ENCODE measurements around the gene PEX5L.

PEX5L gene

DNA sequence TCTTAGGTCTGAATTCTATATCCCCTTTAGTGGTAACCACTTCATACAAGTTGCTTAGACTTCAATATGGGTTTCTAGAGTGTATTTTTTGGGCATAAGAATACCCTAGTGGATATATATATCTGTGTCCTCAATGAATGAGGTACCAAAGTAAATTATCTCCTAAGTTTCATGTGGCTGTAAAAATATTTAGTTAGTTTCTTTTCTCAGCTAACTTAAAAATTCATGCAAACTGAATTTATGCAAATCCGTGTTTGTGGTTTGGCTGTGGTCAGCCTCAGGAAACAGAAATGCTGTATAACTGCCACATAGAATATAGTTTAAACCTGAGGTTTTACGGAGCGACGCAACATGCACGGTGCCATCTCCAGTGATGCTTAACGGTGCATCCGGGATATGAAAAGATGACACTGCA lies 80.3 kb downstream of the PEX5L start:
- Mint-ChIP-seq H3K4me3 (no peak overlapping the region), H3K4me1 (ENCODE audit: low read depth) (peaks cover 25% of the 10 kb centered on the region), H3K27ac (peak overlapping the region; percentile 21), H3K9me3 (no peaks in the 10 kb centered on the region), H3K36me3 (ENCODE audit: low read depth) (peaks cover 4% of the 10 kb centered on the region), H3K27me3 (ENCODE audit: low read depth) (peaks cover 13% of the 10 kb centered on the region)

DNA sequence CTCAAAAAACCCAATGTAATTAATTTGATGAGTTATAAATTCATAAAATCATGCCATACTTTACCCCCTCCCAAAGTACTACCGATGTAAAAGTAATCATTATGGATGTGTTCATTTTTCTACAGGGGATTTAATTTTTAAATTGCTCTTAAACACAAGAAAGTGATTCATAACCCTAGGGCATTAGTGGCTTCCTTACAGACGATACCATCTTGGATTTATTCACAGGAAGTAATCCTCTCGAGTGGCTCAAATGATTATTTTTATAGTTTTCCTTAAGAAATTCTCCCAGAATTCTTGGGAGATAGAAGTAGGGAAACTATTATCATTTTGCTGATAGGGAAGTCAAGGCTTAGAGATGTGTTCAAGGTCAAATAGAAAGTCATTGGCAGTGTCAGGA lies 80.9 kb downstream of the PEX5L start:
- H3K4me1 Mint-ChIP-seq (ENCODE audit: low read depth) = peaks cover 20% of the 10 kb centered on the region
- no peaks in the 10 kb centered on the region for H3K9me3 Mint-ChIP-seq

DNA sequence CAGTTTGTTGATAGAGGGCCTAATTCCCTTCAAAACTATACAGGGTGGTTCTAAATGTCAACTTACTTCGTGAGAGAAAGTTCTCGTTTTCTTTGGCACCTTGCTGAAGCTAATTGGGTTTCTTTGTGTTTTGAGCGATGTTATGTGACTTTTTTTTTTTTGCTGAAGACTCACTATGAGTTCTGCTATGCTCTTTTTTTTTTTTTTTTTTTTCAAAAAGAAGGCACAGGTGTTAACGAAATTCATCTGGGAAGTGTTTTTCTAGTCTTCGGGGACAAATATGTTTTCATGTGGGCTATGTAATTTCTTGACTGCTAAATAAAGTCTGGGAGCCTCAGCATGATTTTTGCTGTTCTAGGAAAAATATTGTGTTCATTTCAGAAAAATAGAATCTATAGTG lies 81.5 kb downstream of the PEX5L start:
- Mint-ChIP-seq H3K4me3 (no peak overlapping the region), H3K9me3 (no peaks in the 10 kb centered on the region), H3K36me3 (ENCODE audit: low read depth) (peaks cover 2% of the 10 kb centered on the region), H3K27ac (no peak overlapping the region), H3K27me3 (ENCODE audit: low read depth) (peaks cover 11% of the 10 kb centered on the region), H3K4me1 (ENCODE audit: low read depth) (peaks cover 20% of the 10 kb centered on the region)

More for the DNA sequence above, 80.9 kb downstream of the PEX5L start:
- H3K36me3 Mint-ChIP-seq (ENCODE audit: low read depth) = peaks cover 2% of the 10 kb centered on the region
- no peak overlapping the region for H3K27ac Mint-ChIP-seq
- H3K27me3 Mint-ChIP-seq (ENCODE audit: low read depth) = peaks cover 11% of the 10 kb centered on the region
- H3K4me3 Mint-ChIP-seq = no peak overlapping the region

DNA sequence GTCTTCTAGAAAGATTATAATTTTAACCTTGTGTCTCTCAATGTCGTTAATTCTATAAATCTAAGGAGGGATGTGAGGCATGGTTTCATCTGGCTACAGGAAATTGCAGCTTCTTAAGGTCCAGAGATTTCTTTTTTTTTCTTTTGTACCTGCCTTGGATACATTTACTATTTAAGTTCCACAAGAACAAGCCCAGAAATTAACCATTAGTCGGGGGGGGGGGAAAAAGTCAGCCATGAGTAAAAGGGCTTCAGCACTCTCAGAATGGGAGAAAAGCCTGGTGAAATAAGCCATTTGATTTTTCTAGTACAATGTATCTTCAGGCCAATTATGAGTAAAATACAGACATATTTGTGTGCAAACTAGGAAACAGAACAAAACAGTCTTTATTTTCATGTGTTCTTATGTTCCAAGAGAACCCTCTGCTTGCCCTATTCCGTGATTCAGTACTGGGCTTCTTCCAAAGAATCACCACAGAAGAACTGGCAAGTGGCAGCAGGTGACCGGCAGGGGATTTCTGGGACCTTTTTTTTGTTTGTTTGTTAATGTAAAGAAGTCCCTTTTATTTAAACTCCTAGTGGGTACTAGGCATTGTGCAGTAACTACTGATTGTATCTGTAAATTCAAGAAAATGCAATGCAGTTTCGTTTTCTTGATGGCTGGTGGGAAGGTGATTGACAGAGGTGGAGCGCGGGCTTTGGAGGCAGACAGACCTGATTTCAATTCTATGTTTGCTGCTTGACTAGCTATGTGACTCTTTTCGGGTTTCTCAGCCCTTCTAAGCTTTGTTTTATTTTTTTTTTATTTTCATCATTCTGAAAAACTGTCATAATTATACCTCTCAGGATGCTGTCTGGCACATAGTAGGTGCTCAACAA lies 82.5 kb downstream of the PEX5L start:
- H3K9me3 Mint-ChIP-seq = no peaks in the 10 kb centered on the region
- peaks cover 2% of the 10 kb centered on the region for H3K36me3 Mint-ChIP-seq (ENCODE audit: low read depth)
- H3K4me1 Mint-ChIP-seq (ENCODE audit: low read depth) = peaks cover 20% of the 10 kb centered on the region
- no peak overlapping the region for H3K27ac Mint-ChIP-seq
- no peak overlapping the region for H3K4me3 Mint-ChIP-seq
- peaks cover 9% of the 10 kb centered on the region for H3K27me3 Mint-ChIP-seq (ENCODE audit: low read depth)

DNA sequence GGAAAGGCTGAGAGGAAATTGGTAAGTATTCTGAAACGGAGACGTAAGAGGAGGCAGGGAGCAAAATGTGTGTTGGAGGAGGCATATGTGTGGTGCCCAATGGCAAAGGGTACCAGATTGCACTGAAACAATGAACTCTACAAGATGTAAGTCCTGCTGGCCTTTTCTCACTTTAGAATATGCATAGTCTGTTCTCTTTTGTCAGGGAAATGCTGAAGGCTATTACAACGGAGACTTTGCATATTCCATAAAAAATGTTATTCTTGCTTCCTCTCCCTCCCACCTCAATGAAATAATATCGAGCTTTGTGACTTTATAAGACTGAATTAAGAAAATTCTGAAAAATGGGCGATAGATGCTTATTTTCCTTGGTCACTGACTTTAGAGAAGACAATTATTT lies 85.9 kb downstream of the PEX5L start:
- H3K36me3 Mint-ChIP-seq (ENCODE audit: low read depth) = peaks cover 2% of the 10 kb centered on the region
- no peak overlapping the region for H3K4me3 Mint-ChIP-seq
- peaks cover 6% of the 10 kb centered on the region for H3K4me1 Mint-ChIP-seq (ENCODE audit: low read depth)
- no peaks in the 10 kb centered on the region for H3K9me3 Mint-ChIP-seq
- H3K27me3 Mint-ChIP-seq (ENCODE audit: low read depth) = peaks cover 8% of the 10 kb centered on the region
- no peak overlapping the region for H3K27ac Mint-ChIP-seq

DNA sequence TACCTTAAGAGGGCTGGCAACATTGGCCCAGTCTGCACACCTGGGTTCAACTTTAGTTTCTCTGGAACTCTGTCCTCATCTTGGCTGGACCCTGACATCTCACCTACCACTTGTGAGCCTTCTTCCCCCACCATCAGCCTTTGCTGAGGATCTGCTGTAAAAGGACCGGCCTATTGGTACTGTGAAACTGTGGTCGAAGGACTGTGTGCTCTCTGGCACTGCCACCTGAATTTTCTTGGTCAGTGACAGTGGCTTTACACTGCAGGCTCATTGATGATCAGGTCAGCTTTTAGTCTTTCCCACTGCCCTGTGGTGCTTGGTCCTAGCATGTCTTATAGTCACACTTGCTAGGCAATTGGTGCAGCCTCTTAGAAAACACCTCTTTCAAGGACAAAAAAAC lies 86.9 kb downstream of the PEX5L start:
- H3K4me3 Mint-ChIP-seq = no peak overlapping the region
- peaks cover 2% of the 10 kb centered on the region for H3K36me3 Mint-ChIP-seq (ENCODE audit: low read depth)
- H3K27me3 Mint-ChIP-seq (ENCODE audit: low read depth) = peaks cover 8% of the 10 kb centered on the region
- no peak overlapping the region for H3K27ac Mint-ChIP-seq
- H3K9me3 Mint-ChIP-seq = no peaks in the 10 kb centered on the region
- peaks cover 6% of the 10 kb centered on the region for H3K4me1 Mint-ChIP-seq (ENCODE audit: low read depth)

DNA sequence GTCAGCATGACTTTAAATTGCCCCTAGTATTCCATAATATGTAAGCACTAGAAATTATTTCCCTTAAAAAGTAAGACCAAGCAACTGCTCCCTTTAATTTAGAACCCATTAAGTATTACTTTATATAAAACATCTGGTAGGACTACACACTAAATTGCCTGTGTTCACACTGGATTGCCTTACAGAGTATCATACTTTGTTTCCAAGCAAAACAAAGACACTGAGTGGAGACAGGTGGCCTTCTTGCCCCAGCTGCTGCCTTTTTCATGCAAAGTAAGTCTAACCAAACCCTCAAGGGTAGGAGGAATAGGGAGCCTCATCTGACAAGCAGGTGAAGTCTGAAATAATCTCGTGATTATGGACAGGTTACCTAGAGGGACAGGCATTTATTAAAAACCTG lies 87.3 kb downstream of the PEX5L start:
- no peaks in the 10 kb centered on the region for H3K9me3 Mint-ChIP-seq
- peaks cover 2% of the 10 kb centered on the region for H3K36me3 Mint-ChIP-seq (ENCODE audit: low read depth)
- H3K4me1 Mint-ChIP-seq (ENCODE audit: low read depth) = peaks cover 6% of the 10 kb centered on the region
- H3K27ac Mint-ChIP-seq = no peak overlapping the region
- H3K4me3 Mint-ChIP-seq = no peak overlapping the region
- peaks cover 10% of the 10 kb centered on the region for H3K27me3 Mint-ChIP-seq (ENCODE audit: low read depth)

DNA sequence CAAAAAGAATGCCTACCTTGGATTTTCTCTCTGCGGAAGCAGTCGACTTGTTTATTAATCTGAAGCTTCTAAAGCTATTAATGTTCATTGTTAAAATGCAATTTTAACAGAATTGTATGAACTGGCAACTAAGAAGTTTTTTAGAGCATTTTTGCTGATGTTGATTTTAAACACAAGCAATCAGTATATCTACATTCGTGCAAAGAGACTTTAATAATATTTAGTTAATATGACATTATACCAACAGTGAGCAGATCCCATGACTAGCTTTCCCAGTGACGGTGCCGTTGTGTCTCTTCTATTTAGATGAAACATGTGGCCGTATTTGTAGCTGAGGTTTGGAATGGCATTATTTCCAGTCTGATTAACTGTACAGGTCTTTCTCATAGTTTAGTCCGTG lies 88.0 kb downstream of the PEX5L start:
- Mint-ChIP-seq H3K36me3 (ENCODE audit: low read depth) (peaks cover 2% of the 10 kb centered on the region), H3K9me3 (no peaks in the 10 kb centered on the region), H3K27ac (no peak overlapping the region), H3K4me1 (ENCODE audit: low read depth) (peaks cover 2% of the 10 kb centered on the region), H3K4me3 (no peak overlapping the region), H3K27me3 (ENCODE audit: low read depth) (peaks cover 12% of the 10 kb centered on the region)

DNA sequence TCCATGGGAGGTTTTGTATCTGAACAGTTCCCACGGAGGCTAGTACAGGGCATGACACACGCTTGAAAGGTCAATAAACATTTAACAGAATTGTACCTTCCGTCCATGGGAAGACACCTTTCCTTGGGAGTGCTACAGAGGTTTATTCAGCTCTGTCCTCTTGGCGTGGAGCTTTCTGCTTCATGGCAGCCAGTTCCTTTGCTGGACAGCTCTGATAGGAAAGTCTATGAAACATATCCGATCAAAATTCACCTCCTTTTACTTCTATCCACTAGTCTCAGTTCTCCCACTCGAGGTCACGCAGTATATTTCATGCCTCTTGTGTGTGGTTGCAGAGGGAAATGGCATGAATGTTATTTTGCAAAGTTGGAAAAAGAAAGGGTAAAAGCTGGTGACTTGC lies 91.2 kb downstream of the PEX5L start:
- Mint-ChIP-seq H3K27me3 (ENCODE audit: low read depth) (peaks cover 17% of the 10 kb centered on the region), H3K4me1 (ENCODE audit: low read depth) (peaks cover 3% of the 10 kb centered on the region), H3K4me3 (no peak overlapping the region), H3K9me3 (no peaks in the 10 kb centered on the region), H3K36me3 (ENCODE audit: low read depth) (no peaks in the 10 kb centered on the region), H3K27ac (no peak overlapping the region)

DNA sequence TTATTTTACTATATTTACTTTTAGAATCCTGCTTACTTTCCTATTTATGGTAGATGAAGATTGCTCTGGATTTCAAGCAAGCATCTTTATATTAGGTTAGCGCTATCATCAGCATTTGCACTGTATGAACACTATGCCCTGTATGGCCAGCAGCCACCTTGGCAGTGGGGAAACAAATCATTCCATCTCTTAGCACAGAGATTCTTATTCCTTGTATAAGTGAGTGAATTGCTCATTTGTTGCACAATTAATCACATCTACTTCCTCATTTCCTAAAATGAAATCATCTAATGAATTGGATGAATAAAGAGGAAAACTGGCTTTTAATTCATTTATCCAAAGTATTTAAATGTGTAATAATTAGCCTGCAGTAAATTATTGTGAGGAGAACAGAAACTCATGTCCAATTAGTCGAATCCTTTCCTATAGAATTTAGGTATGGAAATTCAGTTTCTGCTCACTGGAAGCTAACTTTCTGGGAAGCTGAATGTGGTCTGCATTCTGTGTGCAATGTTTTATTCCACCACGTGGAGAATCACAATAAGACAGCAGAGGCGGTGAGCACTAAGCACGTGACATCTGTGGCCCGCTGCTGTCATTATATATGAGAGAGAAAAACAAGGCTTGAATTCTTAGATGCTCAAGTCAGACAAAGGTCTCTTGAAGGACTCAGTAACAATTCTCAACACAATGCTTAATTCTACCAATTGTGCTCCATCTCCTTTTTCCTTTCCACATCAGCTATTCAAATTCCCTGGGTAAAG lies 93.4 kb downstream of the PEX5L start:
- H3K36me3 Mint-ChIP-seq (ENCODE audit: low read depth) = no peaks in the 10 kb centered on the region
- H3K4me3 Mint-ChIP-seq = no peak overlapping the region
- peaks cover 3% of the 10 kb centered on the region for H3K4me1 Mint-ChIP-seq (ENCODE audit: low read depth)
- H3K27ac Mint-ChIP-seq = no peak overlapping the region
- no peaks in the 10 kb centered on the region for H3K9me3 Mint-ChIP-seq
- H3K27me3 Mint-ChIP-seq (ENCODE audit: low read depth) = peaks cover 20% of the 10 kb centered on the region

DNA sequence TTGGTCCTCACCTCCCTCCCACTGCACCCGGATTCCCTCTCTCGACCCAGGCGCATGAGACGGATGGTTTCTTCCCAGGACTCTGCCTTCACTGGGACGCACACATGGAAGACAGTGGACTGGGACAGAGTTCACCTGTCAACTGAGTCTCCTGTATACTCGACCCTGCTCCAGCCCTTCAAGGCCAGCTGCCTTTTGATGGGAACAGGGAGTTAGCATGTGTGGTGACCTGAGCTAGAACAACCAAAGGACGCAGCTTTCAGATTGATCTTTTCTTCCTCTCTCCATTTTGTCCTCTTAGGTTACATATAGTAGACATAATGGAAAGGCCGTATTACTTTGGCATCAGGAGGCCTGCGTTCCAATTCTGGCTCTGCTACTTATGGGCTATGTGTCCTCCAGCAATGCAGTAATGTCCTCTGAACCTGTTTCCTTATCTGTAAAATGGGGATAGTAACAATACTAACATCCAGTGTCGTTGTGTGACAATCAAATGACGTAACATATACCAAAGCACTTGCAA lies 94.1 kb downstream of the PEX5L start:
- H3K4me3 Mint-ChIP-seq = no peak overlapping the region
- H3K36me3 Mint-ChIP-seq (ENCODE audit: low read depth) = no peaks in the 10 kb centered on the region
- H3K27me3 Mint-ChIP-seq (ENCODE audit: low read depth) = peaks cover 24% of the 10 kb centered on the region
- H3K9me3 Mint-ChIP-seq = no peaks in the 10 kb centered on the region
- H3K27ac Mint-ChIP-seq = no peak overlapping the region
- peaks cover 3% of the 10 kb centered on the region for H3K4me1 Mint-ChIP-seq (ENCODE audit: low read depth)

DNA sequence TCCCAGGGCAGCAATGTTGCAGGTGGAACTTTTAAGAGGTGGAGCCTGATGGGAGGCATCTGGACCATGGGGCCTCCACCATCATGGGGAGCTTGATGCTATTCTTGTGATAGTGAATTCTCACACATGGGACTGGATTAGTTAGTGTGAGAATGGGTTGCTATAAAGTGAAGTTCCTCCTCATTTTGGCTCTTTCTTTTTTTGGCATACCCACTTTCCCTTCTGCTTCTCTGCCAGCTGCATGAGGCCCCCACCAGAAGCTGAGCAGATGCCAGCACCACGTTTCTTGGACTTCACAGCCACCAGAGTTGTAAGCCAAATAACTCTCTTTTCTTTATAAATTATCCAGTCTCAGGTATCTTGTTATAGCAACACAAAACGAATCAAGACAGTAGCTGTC lies 101.0 kb downstream of the PEX5L start:
- peaks cover 15% of the 10 kb centered on the region for H3K27me3 Mint-ChIP-seq (ENCODE audit: low read depth)
- H3K4me3 Mint-ChIP-seq = no peak overlapping the region
- no peaks in the 10 kb centered on the region for H3K4me1 Mint-ChIP-seq (ENCODE audit: low read depth)
- no peaks in the 10 kb centered on the region for H3K36me3 Mint-ChIP-seq (ENCODE audit: low read depth)
- no peak overlapping the region for H3K27ac Mint-ChIP-seq
- H3K9me3 Mint-ChIP-seq = no peaks in the 10 kb centered on the region

DNA sequence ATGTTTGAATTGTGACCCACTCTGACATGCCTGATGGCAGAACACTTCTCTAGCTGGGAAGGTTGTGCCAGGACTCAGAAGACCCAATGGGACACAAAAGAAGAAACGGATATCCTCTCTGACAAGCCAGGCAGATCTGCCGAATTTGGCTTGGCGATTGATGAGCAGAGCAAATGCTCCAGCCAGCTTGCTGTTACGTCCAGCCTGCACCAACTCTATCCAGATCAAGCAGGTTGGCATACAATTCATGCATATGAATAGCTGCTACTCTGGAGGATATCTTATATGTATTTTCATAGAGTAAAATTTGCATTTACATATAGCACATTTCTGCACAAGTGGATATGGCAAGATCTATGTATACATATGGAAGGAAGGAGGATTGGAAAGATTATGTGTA lies 102.8 kb downstream of the PEX5L start:
- no peak overlapping the region for H3K4me3 Mint-ChIP-seq
- H3K27me3 Mint-ChIP-seq (ENCODE audit: low read depth) = peaks cover 12% of the 10 kb centered on the region
- H3K4me1 Mint-ChIP-seq (ENCODE audit: low read depth) = no peaks in the 10 kb centered on the region
- no peak overlapping the region for H3K27ac Mint-ChIP-seq
- H3K9me3 Mint-ChIP-seq = no peaks in the 10 kb centered on the region
- no peaks in the 10 kb centered on the region for H3K36me3 Mint-ChIP-seq (ENCODE audit: low read depth)

DNA sequence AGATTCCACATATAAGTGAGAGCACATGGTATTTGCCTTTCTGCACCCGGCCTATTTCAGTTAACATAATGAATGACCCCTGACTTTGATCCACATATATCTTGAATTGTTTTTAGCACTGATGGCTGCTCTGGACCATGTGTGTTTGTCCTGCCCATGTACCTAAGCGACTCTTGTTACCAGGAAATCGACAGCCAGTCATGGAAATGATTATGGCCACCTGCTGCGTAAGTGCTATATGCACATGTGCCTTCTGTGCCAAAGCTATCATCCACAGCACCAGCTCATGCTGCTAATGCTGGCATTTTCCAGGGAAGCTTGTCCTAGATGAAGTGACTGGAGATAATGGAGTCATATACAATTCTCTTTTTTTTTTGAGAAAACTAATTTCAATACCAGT lies 103.7 kb downstream of the PEX5L start:
- Mint-ChIP-seq H3K4me3 (no peak overlapping the region), H3K27me3 (ENCODE audit: low read depth) (peaks cover 12% of the 10 kb centered on the region), H3K4me1 (ENCODE audit: low read depth) (no peaks in the 10 kb centered on the region), H3K36me3 (ENCODE audit: low read depth) (no peaks in the 10 kb centered on the region), H3K9me3 (no peaks in the 10 kb centered on the region), H3K27ac (no peak overlapping the region)

DNA sequence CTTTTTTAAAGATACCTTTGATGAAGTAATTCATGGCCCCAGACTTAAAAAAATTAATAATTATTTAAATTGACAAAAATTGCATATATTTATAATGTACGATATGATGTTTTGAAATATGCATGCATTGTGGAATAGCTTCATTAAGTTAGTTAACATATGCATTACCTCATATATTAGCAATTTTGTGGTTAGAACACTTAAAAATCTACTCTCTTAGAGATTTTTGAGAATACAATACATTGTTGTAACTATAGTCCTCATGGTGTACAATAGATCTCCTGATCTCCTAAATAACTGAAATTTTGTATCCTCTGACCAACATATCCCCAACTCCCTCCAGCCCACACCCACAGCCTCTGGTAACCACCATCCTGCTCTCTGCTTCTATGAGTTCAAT lies 104.1 kb downstream of the PEX5L start:
- H3K4me1 Mint-ChIP-seq (ENCODE audit: low read depth) = no peaks in the 10 kb centered on the region
- no peaks in the 10 kb centered on the region for H3K36me3 Mint-ChIP-seq (ENCODE audit: low read depth)
- no peaks in the 10 kb centered on the region for H3K9me3 Mint-ChIP-seq
- H3K27me3 Mint-ChIP-seq (ENCODE audit: low read depth) = peaks cover 8% of the 10 kb centered on the region
- no peak overlapping the region for H3K4me3 Mint-ChIP-seq
- H3K27ac Mint-ChIP-seq = no peak overlapping the region

All from T-helper 1 cell treated with Interleukin-12 subunit alpha and Interleukin-12 subunit beta and Interleukin-4 antibody, amounts not matched to agents 30 μg/mL and 1 μg/mL, for 36 hours (primary cell).